ENCODE results near the gene EPRS1. TPM values are rescaled to one million over a fixed set of nuclear protein-coding genes. Genes with fewer than 3 reads are reported as not detected.

Gene EPRS1
- total and polyA plus RNA-seq, 2 of the 4 experiments (the other 2 are of a cell fraction) = 48.0 to 159 TPM

DNA sequence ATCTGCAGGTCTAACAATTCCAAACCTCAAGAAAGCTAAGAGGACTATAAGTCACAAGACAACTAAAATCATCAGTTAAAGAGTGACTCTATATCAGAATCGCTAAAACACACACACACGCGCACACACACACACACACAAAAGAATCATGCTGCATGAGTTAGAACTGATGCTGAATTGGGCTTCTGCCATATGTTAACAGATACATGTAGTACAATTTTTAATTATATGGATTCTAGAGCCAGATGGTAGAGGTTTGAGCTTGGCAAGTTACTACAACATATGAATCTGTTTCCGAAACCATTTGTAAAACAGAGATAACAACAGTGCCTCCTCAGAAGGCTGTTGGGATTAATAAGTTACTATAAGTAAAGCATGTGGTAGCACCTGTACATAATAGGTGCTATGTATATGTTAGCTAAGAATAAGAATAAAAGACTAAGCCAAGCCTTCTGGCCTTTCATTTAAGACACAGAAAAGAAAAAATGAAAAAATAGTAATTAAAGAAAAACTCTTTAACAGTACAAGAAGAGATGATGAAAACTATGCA is 17.9 kb downstream of the EPRS1 start:
- intact Hi-C loops (cut with micrococcal nuclease) = loop anchor here (5.0 to 10.0 kb wide), 2 partner anchors 54 to 89 kb away; no protein-coding TSS in a partner anchor
- H3K56ac ChIP-seq (ENCODE audit: extremely low read depth, insufficient read depth, low read length) = no peak overlapping the region

More for the DNA sequence above, 17.9 kb downstream of the EPRS1 start:
- Histone ChIP-seq H4K8ac (ENCODE audit: low read depth in 2 of 2, low read length in 2 of 2) (no peak overlapping the region), H3K9me3 (ENCODE audit: control insufficient read depth, insufficient read depth, low read length) (no peaks in the 10 kb centered on the region), H3K9me1 (ENCODE audit: insufficient read depth, low read length) (no peaks in the 10 kb centered on the region), H3K27me3 (ENCODE audit: control insufficient read depth, insufficient read depth, low read length) (no peaks in the 10 kb centered on the region), H2AK5ac (ENCODE audit: low read depth, low read length) (no peak overlapping the region), H3K9ac (ENCODE audit: low read depth, low read length) (no peak overlapping the region), H3K4me3 (ENCODE audit: insufficient read depth, low read depth, low read length) (no peak overlapping the region), H3K4me2 (ENCODE audit: low read depth, low read length) (no peak overlapping the region), H3K18ac (ENCODE audit: low read depth, low read length) (no peak overlapping the region), H2BK20ac (ENCODE audit: low read depth, low read length) (no peak overlapping the region), H4K20me1 (ENCODE audit: insufficient read depth, low read length) (no peaks in the 10 kb centered on the region; the same call in 1 of the 2 replicates), H3K36me3 (ENCODE audit: control insufficient read depth, insufficient read depth, low read length) (peaks cover 26% of the 10 kb centered on the region), H2BK15ac (ENCODE audit: low read depth, low read length) (no peak overlapping the region), H4K5ac (ENCODE audit: low read depth, low read length) (no peak overlapping the region), H3K4ac (ENCODE audit: low read depth, low read length) (no peak overlapping the region), H3K14ac (replicated peaks; ENCODE audit: low read depth, low read length) (no peak overlapping the region), H3K4me1 (ENCODE audit: control insufficient read depth, insufficient read depth, low read length) (no peaks in the 10 kb centered on the region), H3K23ac (ENCODE audit: low read depth, low read length) (no peak overlapping the region), H4K91ac (ENCODE audit: insufficient read depth, low read depth, low read length) (no peak overlapping the region), H2AK9ac (replicated peaks; ENCODE audit: low read depth, low read length, poor library complexity) (no peak overlapping the region), H2AFZ (replicated peaks; ENCODE audit: low read length, poor library complexity) (no peak overlapping the region), H3K27ac (ENCODE audit: insufficient read depth, low read length) (no peak overlapping the region), H2BK5ac (ENCODE audit: low read depth, low read length, poor library complexity, severe bottlenecking) (no peak overlapping the region), H3K79me1 (ENCODE audit: low read depth in 1 of 2, low read length in 2 of 2) (peaks cover 3 to 21% of the 10 kb centered on the region in 2 experiments; a peak in 3 of 4 replicates), H2BK120ac (ENCODE audit: low read depth, low read length) (no peak overlapping the region)
- TF ChIP-seq POLR2A (IDR thresholded peaks at IDR 0.05; ENCODE audit: low read depth, low read length) = no peak
- TF ChIP-seq MAZ (IDR thresholded peaks at IDR 0.05; ENCODE audit: borderline replicate concordance, low read depth, low read length) = no peak
- TF ChIP-seq RFX5 (IDR thresholded peaks at IDR 0.05; ENCODE audit: low read depth, low read length) = no peak
- ATAC-seq (ENCODE audit: low read depth) (no peak), DNase-seq (no peak)
- POLR2A ChIA-PET (ENCODE audit: unreplicated experiment) = no interaction called here
- dilution Hi-C loops (cut with HindIII; ENCODE audit: low sequenced_read_pairs, unreplicated experiment) = no loop called here
- CTCF ChIA-PET = no interaction called here
- in situ Hi-C loops (cut with MboI; ENCODE audit: low sequenced_read_pairs) = no loop called here
- BruUV-seq (replicated peaks) = no TSS peak
- WGBS, 2 experiments (ENCODE audit: extremely low coverage in 2 of 2, insufficient read length in 1 of 2) = no CpG with 5 or more reads among the region's 4 CpGs
